Neural cell (in vitro differentiated cells): ENCODE data around the gene TSPEAR. TPM values are rescaled to one million over a fixed set of nuclear protein-coding genes. Genes with fewer than 3 reads are reported as not detected.

Experiments
- H2AFZ ChIP-seq: fragments of 200-600, 300-800 bp; sonication (generic), shearing (Covaris generic); 2 replicates; pipeline ENCODE4 v1.6.0; 2014; ENCODE audit warnings: low read depth, mild to moderate bottlenecking, antibody characterized with exemption, low read length, moderate library complexity
- H3F3A ChIP-seq: fragments of 200-600 bp; shearing (Covaris generic); 2 replicates; pipeline ENCODE4 v1.6.1; 2016; ENCODE audit warnings: mild to moderate bottlenecking, moderate library complexity, mixed read lengths, antibody characterized with exemption, low read length; ENCODE audit not compliant: insufficient read depth, poor library complexity, severe bottlenecking
- H3K27ac ChIP-seq: fragments of 200-600, 300-800 bp; sonication (generic), shearing (Covaris generic); 2 replicates; pipeline ENCODE4 v1.5.1; 2014; ENCODE audit warnings: mild to moderate bottlenecking, low read length, moderate library complexity
- H3K27me3 ChIP-seq: fragments of 300-800, 200-600 bp; sonication (generic), shearing (Covaris generic); 2 replicates; pipeline ENCODE4 v1.6.0; 2014; ENCODE audit warnings: mild to moderate bottlenecking, low read depth, low read length, moderate library complexity; ENCODE audit not compliant: insufficient read depth
- H3K36me3 ChIP-seq: fragments of 300-800, 200-600 bp; sonication (generic), shearing (Covaris generic); 2 replicates; pipeline ENCODE4 v1.5.1; 2014; ENCODE audit warnings: mild to moderate bottlenecking, antibody characterized with exemption, low read length, moderate library complexity; ENCODE audit not compliant: insufficient read depth
- H3K4me2 ChIP-seq: fragments of 300-800, 200-600 bp; sonication (generic), shearing (Covaris generic); 2 replicates; pipeline ENCODE4 v1.6.0; 2014; ENCODE audit warnings: mild to moderate bottlenecking, low read length
- H3K4me3 ChIP-seq: fragments of 300-800, 200-600 bp; sonication (generic), shearing (Covaris generic); 2 replicates; pipeline ENCODE4 v1.5.1; 2014; ENCODE audit warnings: mild to moderate bottlenecking, low read length, moderate library complexity
- H3K79me2 ChIP-seq: fragments of 200-600 bp; shearing (Covaris generic); replicated peaks from 2 replicates; pipeline ENCODE4 v1.6.0; 2014; ENCODE audit warnings: mild to moderate bottlenecking, low read length, moderate library complexity; ENCODE audit not compliant: insufficient read depth
- H3K9ac ChIP-seq: fragments of 300-800, 200-600 bp; sonication (generic), shearing (Covaris generic); 2 replicates; pipeline ENCODE4 v1.6.1; 2016; ENCODE audit warnings: mild to moderate bottlenecking, low read length, mixed read lengths
- H3K9me2 ChIP-seq: fragments of 200-600 bp; shearing (Covaris generic); 2 replicates; pipeline ENCODE4 v1.6.1; 2016; ENCODE audit warnings: mild to moderate bottlenecking, low read length, mixed read lengths; ENCODE audit not compliant: insufficient read depth
- H3K9me3 ChIP-seq: fragments of 200-600, 300-800 bp; sonication (generic), shearing (Covaris generic); 2 replicates; pipeline ENCODE4 v1.6.1; 2016; ENCODE audit warnings: mild to moderate bottlenecking, mixed run types, low read length, moderate library complexity, mixed read lengths
- H4K20me1 ChIP-seq: fragments of 200-600 bp; shearing (Covaris generic); 2 replicates; pipeline ENCODE4 v1.6.1; 2016; ENCODE audit warnings: mild to moderate bottlenecking, mixed run types; ENCODE audit not compliant: insufficient read depth
- EP300 ChIP-seq: fragments of 450-650 bp; conservative IDR thresholded peaks from 2 replicates; pipeline ENCODE4 v1.6.1; 2014; ENCODE audit warnings: antibody characterized with exemption, mild to moderate bottlenecking, moderate library complexity; ENCODE audit not compliant: poor library complexity, severe bottlenecking
- EZH2 ChIP-seq: fragments of 200-600, 300-800 bp; shearing (Covaris generic), sonication (generic); IDR thresholded peaks from 2 replicates; pipeline ENCODE4 v1.6.1; 2014; ENCODE audit warnings: antibody characterized with exemption, low read length, borderline replicate concordance, mild to moderate bottlenecking; ENCODE audit not compliant: insufficient read depth, poor library complexity, severe bottlenecking
- MXI1 ChIP-seq: fragments of 450-650 bp; conservative IDR thresholded peaks from 2 replicates; pipeline ENCODE4 v1.6.1; 2014; ENCODE audit warnings: antibody characterized with exemption, mild to moderate bottlenecking; ENCODE audit not compliant: poor library complexity, severe bottlenecking
- POLR2AphosphoS5 ChIP-seq: IDR thresholded peaks from 2 replicates; pipeline ENCODE4 v1.6.1; 2012
- RAD21 ChIP-seq: fragments of 450-650 bp; conservative IDR thresholded peaks from 2 replicates; pipeline ENCODE4 v1.6.1; 2014; ENCODE audit warnings: antibody characterized with exemption, mild to moderate bottlenecking, moderate library complexity
- SMC3 ChIP-seq: fragments of 450-650 bp; conservative IDR thresholded peaks from 2 replicates; pipeline ENCODE4 v1.6.1; 2014; ENCODE audit warnings: antibody characterized with exemption, mild to moderate bottlenecking, moderate library complexity; ENCODE audit not compliant: poor library complexity
- TAF1 ChIP-seq: IDR thresholded peaks from 2 replicates; pipeline ENCODE4 v1.6.1; 2012; ENCODE audit warnings: low read depth
- polyA plus RNA-seq: library from polyadenylated mRNA; depleted of rRNA; stranded (reverse); fragments of >200 nt; gene quantifications from 2 replicates; pipeline ENCODE4 v1.2.3, GENCODE V29; 2014
- TF ChIP-seq, protein P1 (sequence below): fragments of 450-650 bp; IDR thresholded peaks from 2 replicates; pipeline ENCODE4 v1.5.1; 2014; ENCODE audit warnings: antibody characterized with exemption, mild to moderate bottlenecking, moderate library complexity; ENCODE audit not compliant: poor library complexity, severe bottlenecking
- TF ChIP-seq, protein P2 (sequence below): IDR thresholded peaks from 2 replicates; pipeline ENCODE4 v1.6.1; 2012; ENCODE audit warnings: borderline replicate concordance

The TSPEAR gene
- polyA plus RNA-seq, 1 donor from 2014 or later, result 0.19 TPM

GRCh38 chr21:44618504-44618903 lies 92.9 kb downstream of the TSPEAR start:
- Histone ChIP-seq H3K79me2 (no peaks in the 10 kb centered on the region), H3K27me3 (no peaks in the 10 kb centered on the region), H3F3A (no peaks in the 10 kb centered on the region), H2AFZ (no peak overlapping the region), H3K4me3 (no peak overlapping the region), H3K9ac (no peak overlapping the region), H3K4me2 (no peak overlapping the region), H3K36me3 (no peaks in the 10 kb centered on the region), H3K27ac (no peak overlapping the region), H4K20me1 (no peaks in the 10 kb centered on the region), H3K9me3 (no peaks in the 10 kb centered on the region), H3K9me2 (no peaks in the 10 kb centered on the region)
- TF ChIP-seq SMC3 (no peak), EP300 (no peak), TAF1 (no peak), POLR2AphosphoS5 (no peak), MXI1 (no peak), EZH2 (no peak), RAD21 (no peak)
- TF ChIP-seq, protein P1, sequence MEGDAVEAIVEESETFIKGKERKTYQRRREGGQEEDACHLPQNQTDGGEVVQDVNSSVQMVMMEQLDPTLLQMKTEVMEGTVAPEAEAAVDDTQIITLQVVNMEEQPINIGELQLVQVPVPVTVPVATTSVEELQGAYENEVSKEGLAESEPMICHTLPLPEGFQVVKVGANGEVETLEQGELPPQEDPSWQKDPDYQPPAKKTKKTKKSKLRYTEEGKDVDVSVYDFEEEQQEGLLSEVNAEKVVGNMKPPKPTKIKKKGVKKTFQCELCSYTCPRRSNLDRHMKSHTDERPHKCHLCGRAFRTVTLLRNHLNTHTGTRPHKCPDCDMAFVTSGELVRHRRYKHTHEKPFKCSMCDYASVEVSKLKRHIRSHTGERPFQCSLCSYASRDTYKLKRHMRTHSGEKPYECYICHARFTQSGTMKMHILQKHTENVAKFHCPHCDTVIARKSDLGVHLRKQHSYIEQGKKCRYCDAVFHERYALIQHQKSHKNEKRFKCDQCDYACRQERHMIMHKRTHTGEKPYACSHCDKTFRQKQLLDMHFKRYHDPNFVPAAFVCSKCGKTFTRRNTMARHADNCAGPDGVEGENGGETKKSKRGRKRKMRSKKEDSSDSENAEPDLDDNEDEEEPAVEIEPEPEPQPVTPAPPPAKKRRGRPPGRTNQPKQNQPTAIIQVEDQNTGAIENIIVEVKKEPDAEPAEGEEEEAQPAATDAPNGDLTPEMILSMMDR, result no peak
- TF ChIP-seq, protein P2, sequence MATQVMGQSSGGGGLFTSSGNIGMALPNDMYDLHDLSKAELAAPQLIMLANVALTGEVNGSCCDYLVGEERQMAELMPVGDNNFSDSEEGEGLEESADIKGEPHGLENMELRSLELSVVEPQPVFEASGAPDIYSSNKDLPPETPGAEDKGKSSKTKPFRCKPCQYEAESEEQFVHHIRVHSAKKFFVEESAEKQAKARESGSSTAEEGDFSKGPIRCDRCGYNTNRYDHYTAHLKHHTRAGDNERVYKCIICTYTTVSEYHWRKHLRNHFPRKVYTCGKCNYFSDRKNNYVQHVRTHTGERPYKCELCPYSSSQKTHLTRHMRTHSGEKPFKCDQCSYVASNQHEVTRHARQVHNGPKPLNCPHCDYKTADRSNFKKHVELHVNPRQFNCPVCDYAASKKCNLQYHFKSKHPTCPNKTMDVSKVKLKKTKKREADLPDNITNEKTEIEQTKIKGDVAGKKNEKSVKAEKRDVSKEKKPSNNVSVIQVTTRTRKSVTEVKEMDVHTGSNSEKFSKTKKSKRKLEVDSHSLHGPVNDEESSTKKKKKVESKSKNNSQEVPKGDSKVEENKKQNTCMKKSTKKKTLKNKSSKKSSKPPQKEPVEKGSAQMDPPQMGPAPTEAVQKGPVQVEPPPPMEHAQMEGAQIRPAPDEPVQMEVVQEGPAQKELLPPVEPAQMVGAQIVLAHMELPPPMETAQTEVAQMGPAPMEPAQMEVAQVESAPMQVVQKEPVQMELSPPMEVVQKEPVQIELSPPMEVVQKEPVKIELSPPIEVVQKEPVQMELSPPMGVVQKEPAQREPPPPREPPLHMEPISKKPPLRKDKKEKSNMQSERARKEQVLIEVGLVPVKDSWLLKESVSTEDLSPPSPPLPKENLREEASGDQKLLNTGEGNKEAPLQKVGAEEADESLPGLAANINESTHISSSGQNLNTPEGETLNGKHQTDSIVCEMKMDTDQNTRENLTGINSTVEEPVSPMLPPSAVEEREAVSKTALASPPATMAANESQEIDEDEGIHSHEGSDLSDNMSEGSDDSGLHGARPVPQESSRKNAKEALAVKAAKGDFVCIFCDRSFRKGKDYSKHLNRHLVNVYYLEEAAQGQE, result no peak

DNA sequence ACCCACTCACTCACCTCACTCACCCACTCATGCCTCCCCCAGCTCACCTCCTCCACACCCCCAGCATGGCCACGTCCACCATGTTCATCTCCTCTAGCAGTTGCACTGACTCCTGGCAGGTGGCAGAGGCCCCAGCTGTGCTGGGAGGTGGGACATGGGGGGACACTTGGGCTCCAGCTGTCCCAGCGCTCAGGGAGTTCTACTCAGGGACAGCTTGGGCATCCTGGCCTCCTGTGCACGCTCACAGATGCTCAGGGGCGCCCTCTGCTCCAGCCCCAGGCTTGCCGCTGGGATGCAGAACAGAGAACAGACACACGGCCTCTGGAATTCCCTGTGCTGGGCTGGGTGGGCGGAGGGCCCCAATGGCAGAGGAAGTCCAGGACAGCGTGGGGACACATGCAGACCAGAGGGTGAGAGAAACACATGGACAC lies 94.3 kb downstream of the TSPEAR start:
- Histone ChIP-seq H3K79me2 (no peaks in the 10 kb centered on the region), H3F3A (no peaks in the 10 kb centered on the region), H3K9me3 (no peaks in the 10 kb centered on the region), H4K20me1 (no peaks in the 10 kb centered on the region), H3K4me3 (no peak overlapping the region), H3K9me2 (no peaks in the 10 kb centered on the region), H3K36me3 (no peaks in the 10 kb centered on the region), H3K27ac (no peak overlapping the region), H3K9ac (no peak overlapping the region), H2AFZ (no peak overlapping the region), H3K4me2 (no peak overlapping the region), H3K27me3 (no peaks in the 10 kb centered on the region)
- TF ChIP-seq MXI1, result no peak
- no peak for TF ChIP-seq EP300
- TF ChIP-seq, protein P2, result no peak
- no peak for TF ChIP-seq SMC3
- TF ChIP-seq TAF1, result no peak
- no peak for TF ChIP-seq RAD21
- no peak for TF ChIP-seq EZH2
- TF ChIP-seq POLR2AphosphoS5, result no peak
- TF ChIP-seq, protein P1, result no peak
